Thyroid gland (tissue), 4 donors: Measurements from ENCODE around the gene ACBD3. TPM values are rescaled to one million over a fixed set of nuclear protein-coding genes. Genes with fewer than 3 reads are reported as not detected.

Experiments used
- DNase-seq, 2 donors: peaks; one replicate each; pipeline ENCODE4 v3.0.0-alpha.2; 2019
- H3K27ac ChIP-seq, 3 donors: fragments of 200-600 bp; sonication (generic); 1 replicate in 2 of 3; 2 replicates in 1 of 3; pipeline ENCODE4 v1.5.1; 2016 to 2019; ENCODE audit warnings: mild to moderate bottlenecking in 1 of 3, moderate library complexity in 1 of 3
- H3K27me3 ChIP-seq: fragments of 200-600 bp; sonication (generic); one replicate; pipeline ENCODE4 v1.5.1; 2019
- H3K36me3 ChIP-seq, 2 donors: fragments of 200-600 bp; sonication (generic); one replicate each; pipeline ENCODE4 v1.5.1; 2016 to 2019
- H3K4me1 ChIP-seq, 2 donors: fragments of 200-600 bp; sonication (generic); one replicate each; pipeline ENCODE4 v1.5.1; 2017 to 2019
- H3K4me3 ChIP-seq, 3 donors: fragments of 200-600 bp; sonication (generic); replicated peaks in 1 of 3; 1 replicate in 2 of 3; 2 replicates in 1 of 3; pipeline ENCODE4 v1.5.1; 2016; ENCODE audit warnings: mild to moderate bottlenecking in 1 of 3
- H3K9me3 ChIP-seq: fragments of 200-600 bp; sonication (generic); one replicate; pipeline ENCODE4 v1.5.1; 2017
- CTCF ChIP-seq, 6 experiments: fragments of 200-600 bp in 3 of 6; fragments of 450-650 bp in 3 of 6; sonication (generic) in 3 of 6; IDR thresholded peaks; one replicate each; pipeline ENCODE4 v1.5.1; 2016 to 2019; ENCODE audit warnings: antibody characterized with exemption in 6 of 6, mild to moderate bottlenecking in 2 of 6, inconsistent platforms in 1 of 6, moderate library complexity in 1 of 6
- POLR2A ChIP-seq, 2 donors: fragments of 450-650 bp; IDR thresholded peaks; one replicate each; pipeline ENCODE4 v1.6.1; 2017; ENCODE audit warnings: antibody characterized with exemption in 2 of 2, mild to moderate bottlenecking in 2 of 2, moderate library complexity in 1 of 2
- WGBS, 2 donors: methylation state at CpG; one replicate each; pipeline ENCODE4 v1.1.5; 2017; 5-methylcytosine and 5-hydroxymethylcytosine counted together
- intact Hi-C: fragments of 100-400 bp; cut with DNase I; formaldehyde crosslinking; loops from one replicate; pipeline ENCODE4 v1.15.1; 2023
- small RNA-seq: library from RNA; depleted of rRNA; stranded (forward); fragments of <200 nt; gene quantifications from one replicate; pipeline ENCODE3, GENCODE V24; 2016
- total RNA-seq, 4 donors: library from RNA; depleted of rRNA; stranded (reverse); fragments of >200 nt; gene quantifications; one replicate each; pipeline ENCODE4 v1.2.3, GENCODE V29; 2016

ACBD3 gene
- total RNA-seq, 4 donors from 2014 or later, result 56.4 to 74.2 (median 66.0) TPM

GRCh38 chr1:226097866-226098625, 88.5 kb downstream of the ACBD3 start:
- Histone ChIP-seq H3K4me3 (no peak overlapping the region), H3K27ac (no peak overlapping the region), H3K4me1 (no peaks in the 10 kb centered on the region), H3K27me3 (no peaks in the 10 kb centered on the region), H3K9me3 (no peaks in the 10 kb centered on the region), H3K36me3 (no peaks in the 10 kb centered on the region)
- no peak for DNase-seq
- WGBS, 2 donors, result 73 to 78% methylated on average over 5 of the region's 5 CpGs
- intact Hi-C loops, result no loop called here
- TF ChIP-seq CTCF (IDR thresholded peaks at IDR 0.05) (no peak), POLR2A (IDR thresholded peaks at IDR 0.05) (no peak)

- TF ChIP-seq POLR2A (IDR thresholded peaks at IDR 0.05) (no peak), CTCF (IDR thresholded peaks at IDR 0.05) (no peak)
- no peak for DNase-seq
- WGBS, 2 donors, result 95 to 100% methylated on average over 2 of the region's 2 CpGs
- Histone ChIP-seq H3K9me3 (no peaks in the 10 kb centered on the region), H3K4me1 (no peaks in the 10 kb centered on the region), H3K36me3 (no peaks in the 10 kb centered on the region), H3K27me3 (no peaks in the 10 kb centered on the region), H3K27ac (no peak overlapping the region), H3K4me3 (no peak overlapping the region)
- intact Hi-C loops, result no loop called here
Measured at GRCh38 chr1:226095286-226095685, 91.3 kb downstream of the ACBD3 start.

Small RNAs within 50 kb of the gene (small RNA-seq; reads per million reads assigned to genes)
- not detected for gene AL512343.1

Other genes starting within 250 kb of the ACBD3 start
- under 1 TPM in 2 of 4 donors, not detected in 2; 0.11 to 0.29 TPM for gene LEFTY2, start 245.5 kb downstream of the ACBD3 start, total RNA-seq
- gene SDE2, start 187.4 kb downstream of the ACBD3 start, total RNA-seq, result 10 to 100 TPM; 19.9 to 41.0 (median 27.3) TPM
- 100 to 1,000 TPM; 304 to 610 (median 445) TPM for gene H3-3A, start 124.0 kb downstream of the ACBD3 start, total RNA-seq
- not detected for gene MIXL1, start 36.9 kb upstream of the ACBD3 start, total RNA-seq
- 1 to 10 TPM; 1.9 to 3.3 (median 2.6) TPM for gene LIN9, start 122.4 kb upstream of the ACBD3 start, total RNA-seq
- 100 to 1,000 TPM in 2 of 4 donors, 10 to 100 TPM in 2; 47.8 to 103 (median 90.5) TPM for gene PARP1, start 221.4 kb upstream of the ACBD3 start, total RNA-seq